AG09319 (cell line): ENCODE results near the gene TRANK1.

Source experiments
- DNase-seq: peaks from one replicate; pipeline ENCODE4 v3.0.0-alpha.2; 2010; ENCODE audit warnings: low read depth; ENCODE audit errors: extremely low read depth
- TF ChIP-seq, protein P1 (sequence below): IDR thresholded peaks from 2 replicates; pipeline ENCODE4 v1.5.1; 2011; ENCODE audit warnings: low read depth, mild to moderate bottlenecking, inconsistent platforms, low read length, moderate library complexity

The TRANK1 gene

DNA sequence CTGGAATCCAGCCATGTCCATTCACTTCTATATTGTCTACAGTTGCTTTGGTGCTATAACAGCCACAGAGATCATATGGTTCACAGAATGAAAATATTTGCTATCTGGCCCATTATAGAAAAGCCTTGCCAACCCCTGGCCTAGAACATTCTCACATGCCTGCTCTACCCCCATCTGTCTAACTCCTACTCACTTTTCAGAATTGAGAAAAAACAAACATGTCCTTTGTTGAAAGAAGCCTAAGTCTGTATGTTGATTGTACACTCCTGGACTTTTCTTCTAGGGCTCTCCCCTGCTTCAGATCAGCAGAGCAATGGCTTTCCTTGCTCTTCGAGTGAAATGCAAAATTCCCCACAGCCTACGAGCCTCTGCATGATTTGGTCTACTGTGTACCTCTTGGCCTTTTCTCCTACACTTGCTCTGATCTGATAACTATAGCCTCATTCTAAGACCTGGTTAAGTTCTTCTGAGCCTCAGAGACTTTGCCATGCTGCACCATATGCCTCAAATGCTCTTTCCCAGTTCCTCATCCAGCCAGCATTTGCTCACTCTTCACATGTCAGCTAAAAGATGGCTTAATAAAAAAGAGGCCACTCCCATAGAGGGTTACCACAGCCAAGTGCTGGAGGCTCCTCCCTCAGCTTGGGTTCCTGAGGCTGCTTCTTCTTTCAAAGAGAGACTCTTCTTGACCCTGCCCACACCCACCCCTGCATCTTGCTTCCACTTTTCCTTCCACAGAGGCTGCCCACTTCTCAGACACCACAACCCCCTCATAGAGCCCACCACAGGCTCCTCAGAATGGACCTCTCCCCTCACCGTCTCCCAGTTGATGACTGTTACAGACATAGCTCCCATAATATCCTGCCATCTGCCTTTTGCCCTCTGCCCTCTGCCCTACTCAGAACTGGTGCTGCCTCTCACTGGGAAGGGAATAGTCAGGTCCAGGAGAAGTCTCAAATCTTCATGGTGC is 157.6 kb downstream of the TRANK1 start:
- TF ChIP-seq, protein P1, sequence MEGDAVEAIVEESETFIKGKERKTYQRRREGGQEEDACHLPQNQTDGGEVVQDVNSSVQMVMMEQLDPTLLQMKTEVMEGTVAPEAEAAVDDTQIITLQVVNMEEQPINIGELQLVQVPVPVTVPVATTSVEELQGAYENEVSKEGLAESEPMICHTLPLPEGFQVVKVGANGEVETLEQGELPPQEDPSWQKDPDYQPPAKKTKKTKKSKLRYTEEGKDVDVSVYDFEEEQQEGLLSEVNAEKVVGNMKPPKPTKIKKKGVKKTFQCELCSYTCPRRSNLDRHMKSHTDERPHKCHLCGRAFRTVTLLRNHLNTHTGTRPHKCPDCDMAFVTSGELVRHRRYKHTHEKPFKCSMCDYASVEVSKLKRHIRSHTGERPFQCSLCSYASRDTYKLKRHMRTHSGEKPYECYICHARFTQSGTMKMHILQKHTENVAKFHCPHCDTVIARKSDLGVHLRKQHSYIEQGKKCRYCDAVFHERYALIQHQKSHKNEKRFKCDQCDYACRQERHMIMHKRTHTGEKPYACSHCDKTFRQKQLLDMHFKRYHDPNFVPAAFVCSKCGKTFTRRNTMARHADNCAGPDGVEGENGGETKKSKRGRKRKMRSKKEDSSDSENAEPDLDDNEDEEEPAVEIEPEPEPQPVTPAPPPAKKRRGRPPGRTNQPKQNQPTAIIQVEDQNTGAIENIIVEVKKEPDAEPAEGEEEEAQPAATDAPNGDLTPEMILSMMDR: no peak
- DNase-seq: no peak

DNA sequence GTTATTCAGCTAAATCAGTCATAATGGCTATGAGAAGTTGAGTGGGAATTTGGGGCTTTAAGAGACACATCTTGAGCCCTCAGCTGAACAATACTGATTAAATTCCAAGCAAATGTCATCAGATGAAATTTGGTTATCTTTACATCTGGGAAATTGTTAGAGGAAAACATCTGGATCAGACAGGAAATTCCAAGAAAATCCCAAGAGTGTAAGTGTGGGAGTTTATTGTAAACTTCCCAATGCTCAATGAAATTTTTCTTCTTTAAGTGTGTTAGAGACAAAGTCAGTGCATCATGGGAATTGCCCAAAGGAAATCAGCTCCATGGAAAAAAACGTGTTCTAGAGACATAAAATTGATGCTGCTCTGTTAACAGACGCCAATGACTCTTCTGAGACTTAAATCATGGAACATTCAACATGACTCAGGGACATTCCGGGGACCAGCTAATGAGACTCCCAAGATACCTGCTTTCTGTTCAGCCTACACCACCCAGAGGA is 160.7 kb downstream of the TRANK1 start:
- no peak for DNase-seq

DNA sequence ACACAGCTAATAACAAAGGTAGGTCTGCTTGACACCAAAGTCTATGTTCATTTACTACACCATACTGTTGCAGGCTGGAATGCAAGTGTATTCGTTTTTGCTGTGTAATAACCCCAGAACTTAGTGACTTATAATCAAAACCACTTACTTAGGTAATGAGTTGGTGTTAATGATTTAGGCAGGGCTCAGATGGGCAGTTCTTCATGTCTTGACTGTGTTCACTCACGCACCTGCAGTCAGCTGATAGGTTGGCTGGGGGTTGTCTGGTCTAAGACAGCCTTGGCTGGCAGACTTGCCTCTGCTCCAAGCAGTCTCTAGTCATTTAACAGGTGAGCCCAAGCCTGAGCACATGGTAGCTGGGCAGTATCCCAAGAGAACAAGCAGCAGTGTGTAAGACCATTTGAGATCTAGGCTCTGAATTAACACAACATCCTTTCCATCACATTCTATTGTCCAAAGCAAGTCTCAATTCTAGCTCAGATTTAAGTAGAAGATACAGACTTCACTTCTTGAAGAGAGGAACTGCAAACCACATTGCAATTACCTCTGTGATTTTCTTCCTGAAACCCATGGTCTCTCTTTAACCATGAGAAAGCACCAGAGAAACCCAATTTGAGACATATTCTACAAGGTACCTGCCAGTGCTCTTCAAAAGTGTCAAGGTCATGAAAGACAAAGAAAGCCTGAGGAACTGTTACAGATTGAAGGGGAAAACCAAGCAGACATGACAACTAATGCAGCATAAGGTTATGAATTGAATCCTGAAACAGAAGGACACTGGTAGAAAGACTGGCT is 167.2 kb downstream of the TRANK1 start:
- TF ChIP-seq, protein P1: no peak
- no peak for DNase-seq

More for the DNA sequence above, 160.7 kb downstream of the TRANK1 start:
- TF ChIP-seq, protein P1: no peak
